ENCODE data around the gene BCAN.

The BCAN gene

GRCh38 chr1:156696755-156697154, 54.8 kb downstream of the BCAN start:
- DNase-seq (ENCODE audit: low read depth in 2 of 2): no peak

GRCh38 chr1:156697481-156697880, 55.6 kb downstream of the BCAN start:
- DNase-seq (ENCODE audit: low read depth in 2 of 2): no peak

- no peak for DNase-seq (ENCODE audit: low read depth in 2 of 2)
Observed at GRCh38 chr1:156698995-156699394, 57.1 kb downstream of the BCAN start.

GRCh38 chr1:156700736-156701531, 59.0 kb downstream of the BCAN start:
- DNase-seq (ENCODE audit: low read depth in 2 of 2): no peak

- no peak for DNase-seq (ENCODE audit: low read depth in 2 of 2)
Observed at GRCh38 chr1:156703336-156703735, 61.4 kb downstream of the BCAN start.

GRCh38 chr1:156703741-156704140, 61.8 kb downstream of the BCAN start:
- DNase-seq (ENCODE audit: low read depth in 2 of 2): no peak

GRCh38 chr1:156704166-156704711, 62.3 kb downstream of the BCAN start:
- DNase-seq (ENCODE audit: low read depth in 2 of 2): no peak

GRCh38 chr1:156704930-156705320, 63.0 kb downstream of the BCAN start:
- DNase-seq (ENCODE audit: low read depth in 2 of 2): no peak

GRCh38 chr1:156705321-156705917, 63.5 kb downstream of the BCAN start, which contains the start of gene CRABP2:
Gene CRABP2 (minus strand): TSS chr1:156705583. CDS start chr1:156705446, 137 bp downstream.
- no peak for DNase-seq (ENCODE audit: low read depth in 2 of 2)

- peak; percentile 55 to 70 for DNase-seq (ENCODE audit: low read depth in 2 of 2)
Observed at GRCh38 chr1:156705918-156706656, 64.2 kb downstream of the BCAN start.

- no peak for DNase-seq (ENCODE audit: low read depth in 2 of 2)
Observed at GRCh38 chr1:156706657-156707416, 64.9 kb downstream of the BCAN start.

GRCh38 chr1:156707417-156708217, 65.7 kb downstream of the BCAN start:
- no peak for DNase-seq (ENCODE audit: low read depth in 2 of 2)

GRCh38 chr1:156708218-156708661, 66.3 kb downstream of the BCAN start:
- no peak for DNase-seq (ENCODE audit: low read depth in 2 of 2)

- no peak for DNase-seq (ENCODE audit: low read depth in 2 of 2)
Observed at GRCh38 chr1:156709031-156709430, 67.1 kb downstream of the BCAN start.
